Measurements from ENCODE around the gene PHEX.

PHEX gene

GRCh38 chrX:22220941-22221340, 188.8 kb downstream of the PHEX start:
- Histone ChIP-seq H3K4me3 (replicated peaks; ENCODE audit: insufficient read depth, low read length) (no peak overlapping the region), H3K27me3 (ENCODE audit: insufficient read depth, poor library complexity, severe bottlenecking) (no peaks in the 10 kb centered on the region), H3K27ac (replicated peaks) (no peak overlapping the region)
- no peak for DNase-seq (ENCODE audit: low read depth in 1 of 2, low spot score in 1 of 2)
- TF ChIP-seq SPI1 (IDR thresholded peaks at IDR 0.05; ENCODE audit: borderline replicate concordance, low read depth) = no peak
- no peak for TF ChIP-seq CTCF (IDR thresholded peaks at IDR 0.05; ENCODE audit: insufficient read depth, low read length)
- no peak for TF ChIP-seq REST (IDR thresholded peaks at IDR 0.05; ENCODE audit: insufficient replicate concordance, low read depth)
- no peak for TF ChIP-seq GABPA (IDR thresholded peaks at IDR 0.05; ENCODE audit: low read depth)
- TF ChIP-seq POLR2AphosphoS5 (IDR thresholded peaks at IDR 0.05; ENCODE audit: low read depth) = no peak

GRCh38 chrX:22234380-22234779, 202.3 kb downstream of the PHEX start:
- TF ChIP-seq GABPA (IDR thresholded peaks at IDR 0.05; ENCODE audit: low read depth) (no peak), REST (IDR thresholded peaks at IDR 0.05; ENCODE audit: insufficient replicate concordance, low read depth) (no peak), CTCF (IDR thresholded peaks at IDR 0.05; ENCODE audit: insufficient read depth, low read length) (no peak), POLR2AphosphoS5 (IDR thresholded peaks at IDR 0.05; ENCODE audit: low read depth) (no peak), SPI1 (IDR thresholded peaks at IDR 0.05; ENCODE audit: borderline replicate concordance, low read depth) (no peak)
- no peak for DNase-seq (ENCODE audit: low read depth in 1 of 2, low spot score in 1 of 2)
- Histone ChIP-seq H3K27ac (replicated peaks) (no peak overlapping the region), H3K27me3 (ENCODE audit: insufficient read depth, poor library complexity, severe bottlenecking) (no peaks in the 10 kb centered on the region), H3K4me3 (replicated peaks; ENCODE audit: insufficient read depth, low read length) (no peak overlapping the region)

GRCh38 chrX:22237479-22237878, 205.4 kb downstream of the PHEX start:
- no peak for DNase-seq (ENCODE audit: low read depth in 1 of 2, low spot score in 1 of 2)
- no peaks in the 10 kb centered on the region for H3K27me3 ChIP-seq (ENCODE audit: insufficient read depth, poor library complexity, severe bottlenecking)

More at GRCh38 chrX:22237479-22237878, 205.4 kb downstream of the PHEX start:
- no peak overlapping the region for H3K27ac ChIP-seq (replicated peaks)
- no peak overlapping the region for H3K4me3 ChIP-seq (replicated peaks; ENCODE audit: insufficient read depth, low read length)
- no peak for TF ChIP-seq POLR2AphosphoS5 (IDR thresholded peaks at IDR 0.05; ENCODE audit: low read depth)
- no peak for TF ChIP-seq GABPA (IDR thresholded peaks at IDR 0.05; ENCODE audit: low read depth)
- TF ChIP-seq CTCF (IDR thresholded peaks at IDR 0.05; ENCODE audit: insufficient read depth, low read length) = no peak
- no peak for TF ChIP-seq SPI1 (IDR thresholded peaks at IDR 0.05; ENCODE audit: borderline replicate concordance, low read depth)
